D721Med (cell line): ENCODE data around the gene PELI2.
"Not testable (repeated sequence)": the region's sequence is repeated elsewhere in the genome, so short reads cannot be mapped to it uniquely, and the experiment has no call there.

Source experiments
- DNase-seq: peaks from one replicate; pipeline ENCODE4 v3.0.0; 2011; ENCODE audit warnings: low spot score; ENCODE audit not compliant: insufficient read length
- FAIRE-seq: peaks from 2 replicates; lab custom pipeline; 2011; peaks lifted over from hg19 to GRCh38; lab: Jason Lieb, UNC
- CTCF ChIP-seq: IDR thresholded peaks from 2 replicates; pipeline ENCODE4 v1.5.1; 2012; ENCODE audit warnings: mild to moderate bottlenecking, control low read depth; ENCODE audit not compliant: insufficient read depth; ENCODE audit errors: missing control alignments

PELI2 gene

DNA sequence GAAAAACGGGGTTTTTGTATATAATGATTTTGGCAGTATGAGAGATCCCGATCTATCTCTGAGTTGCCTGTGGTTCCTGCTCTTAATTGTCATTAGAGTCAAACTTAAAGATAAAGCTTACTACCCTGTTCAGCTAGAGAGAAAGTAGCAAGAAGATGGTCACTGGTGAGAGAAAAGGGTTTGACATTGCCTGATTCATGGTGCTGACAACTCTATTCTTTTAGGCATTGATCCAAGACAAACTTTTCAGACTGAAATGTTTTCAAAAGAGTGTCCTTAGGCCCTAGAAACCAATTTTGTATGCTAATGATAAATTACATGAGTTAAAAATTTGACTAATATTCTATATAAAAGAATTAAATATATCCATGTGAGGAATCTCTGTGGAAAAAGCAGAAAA is 35.1 kb downstream of the PELI2 start:
- TF ChIP-seq CTCF = no peak
- DNase-seq = no peak
- FAIRE-seq = no peak

DNA sequence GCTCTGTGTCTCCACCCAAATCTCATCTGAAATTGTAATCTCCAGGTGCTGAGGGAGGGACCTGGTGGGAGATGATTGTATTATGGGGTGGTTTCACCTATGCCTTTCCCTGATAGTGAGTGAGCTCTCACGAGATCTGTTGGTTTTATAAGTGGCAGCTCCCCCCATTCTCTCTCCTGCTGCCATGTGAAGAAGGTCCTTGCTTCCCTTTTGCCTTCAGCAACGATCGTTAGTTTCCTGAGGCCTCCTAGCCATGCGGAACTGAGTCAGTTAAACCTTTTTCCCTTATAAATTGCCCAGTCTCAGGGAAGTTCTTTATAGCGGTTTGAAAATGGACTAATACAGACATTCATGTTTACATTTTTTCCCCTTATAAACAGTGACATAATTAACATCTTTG is 36.1 kb downstream of the PELI2 start:
- TF ChIP-seq CTCF = no peak
- DNase-seq = no peak
- peak; percentile 16 for FAIRE-seq

GRCh38 chr14:56156096-56156495 is 37.9 kb downstream of the PELI2 start:
- no peak for TF ChIP-seq CTCF
- DNase-seq (no peak), FAIRE-seq (no peak)

- no peak for TF ChIP-seq CTCF
- no peak for DNase-seq
- no peak for FAIRE-seq
Measured at GRCh38 chr14:56159066-56159465, 40.9 kb downstream of the PELI2 start.

- no peak for FAIRE-seq
- no peak for TF ChIP-seq CTCF
- DNase-seq = no peak
Measured at GRCh38 chr14:56160088-56160487, 41.9 kb downstream of the PELI2 start.

- no peak for DNase-seq
- no peak for FAIRE-seq
- TF ChIP-seq CTCF = no peak
Measured at GRCh38 chr14:56161658-56162057, 43.4 kb downstream of the PELI2 start.

- DNase-seq (no peak), FAIRE-seq (peak; percentile 66)
- no peak for TF ChIP-seq CTCF
Measured at GRCh38 chr14:56162476-56162875, 44.3 kb downstream of the PELI2 start.

- FAIRE-seq, DNase-seq: not testable (repeated sequence)
Measured at GRCh38 chr14:56166579-56166978, 48.4 kb downstream of the PELI2 start.
